Spleen (tissue), 7 donors: ENCODE results near the gene MAP4K1.

Source experiments
- POLR2A ChIP-seq, 3 donors: fragments of 450-650 bp; IDR thresholded peaks; one replicate each; pipeline ENCODE4 v1.5.1; 2017; ENCODE audit warnings: antibody characterized with exemption in 3 of 3, mild to moderate bottlenecking in 1 of 3
- TF ChIP-seq, protein P1 (sequence below), 11 experiments: fragments of 200-600 bp in 7 of 11; fragments of 450-650 bp in 4 of 11; sonication (generic) in 4 of 11; IDR thresholded peaks in 8 of 11; conservative IDR thresholded peaks in 3 of 11; 1 replicate in 7 of 11; 2 replicates in 4 of 11; pipeline versions ENCODE4 v1.4.0 to v1.8.0; 2016 to 2021; ENCODE audit warnings: antibody characterized with exemption in 11 of 11, inconsistent platforms in 4 of 11, mild to moderate bottlenecking in 1 of 11
- donor health status: DM: no; HTN: no; CAD: no; lungs with moderate emphysema.
- donor health status: DM: no; HTN: no; CAD: no.
- donor health status: DM: no; HTN: no; CAD: no.

DNA sequence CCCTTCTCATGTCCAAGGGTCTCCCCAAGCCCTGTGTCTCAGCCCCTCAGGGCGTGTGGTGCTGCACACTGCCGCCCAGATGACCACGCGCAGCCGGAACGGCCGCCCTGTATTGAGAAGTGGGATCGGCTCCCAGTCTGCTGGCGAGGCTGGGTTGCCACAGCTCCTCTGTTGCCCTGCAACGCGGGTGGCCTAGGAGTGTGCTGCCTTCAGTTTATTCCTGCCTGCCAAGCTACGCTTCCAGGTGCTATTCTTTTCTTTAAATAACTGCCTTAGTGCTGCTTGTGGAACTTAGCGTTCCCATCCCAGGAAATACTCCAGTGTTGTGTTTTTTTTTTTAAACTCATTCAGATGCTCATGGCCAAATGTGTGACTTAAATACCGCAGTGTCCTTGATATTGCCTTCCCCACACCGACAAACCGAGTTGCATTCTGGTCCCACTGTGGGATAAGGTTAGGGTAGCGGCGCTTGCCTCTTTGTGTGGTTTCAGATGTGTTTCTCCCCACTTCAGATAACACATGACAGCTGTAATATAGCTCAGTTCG is 46.3 kb upstream of the MAP4K1 start:
- TF ChIP-seq, protein P1, sequence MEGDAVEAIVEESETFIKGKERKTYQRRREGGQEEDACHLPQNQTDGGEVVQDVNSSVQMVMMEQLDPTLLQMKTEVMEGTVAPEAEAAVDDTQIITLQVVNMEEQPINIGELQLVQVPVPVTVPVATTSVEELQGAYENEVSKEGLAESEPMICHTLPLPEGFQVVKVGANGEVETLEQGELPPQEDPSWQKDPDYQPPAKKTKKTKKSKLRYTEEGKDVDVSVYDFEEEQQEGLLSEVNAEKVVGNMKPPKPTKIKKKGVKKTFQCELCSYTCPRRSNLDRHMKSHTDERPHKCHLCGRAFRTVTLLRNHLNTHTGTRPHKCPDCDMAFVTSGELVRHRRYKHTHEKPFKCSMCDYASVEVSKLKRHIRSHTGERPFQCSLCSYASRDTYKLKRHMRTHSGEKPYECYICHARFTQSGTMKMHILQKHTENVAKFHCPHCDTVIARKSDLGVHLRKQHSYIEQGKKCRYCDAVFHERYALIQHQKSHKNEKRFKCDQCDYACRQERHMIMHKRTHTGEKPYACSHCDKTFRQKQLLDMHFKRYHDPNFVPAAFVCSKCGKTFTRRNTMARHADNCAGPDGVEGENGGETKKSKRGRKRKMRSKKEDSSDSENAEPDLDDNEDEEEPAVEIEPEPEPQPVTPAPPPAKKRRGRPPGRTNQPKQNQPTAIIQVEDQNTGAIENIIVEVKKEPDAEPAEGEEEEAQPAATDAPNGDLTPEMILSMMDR (IDR thresholded peaks at IDR 0.05 in 8 of 11, conservative IDR thresholded peaks at IDR 0.05 in 3 of 11) = no peak
- no peak for TF ChIP-seq POLR2A (IDR thresholded peaks at IDR 0.05)
